Measurements from ENCODE around the gene DLGAP5.
A peak's percentile ranks its signal among the peaks of the same experiment; 100 is the strongest.

Gene DLGAP5

GRCh38 chr14:55191203-55192053, at the start of gene DLGAP5:
Gene DLGAP5, minus strand, starts transcription at chr14:55191585. Its CDS starts 2,406 bp downstream, at chr14:55189179.
- peak; percentile 80 to 88 for DNase-seq (ENCODE audit: low read depth in 2 of 2)

- DNase-seq (ENCODE audit: low read depth in 2 of 2), result no peak
These were observed 49.3 kb upstream of the DLGAP5 start for GRCh38 chr14:55240526-55241178.

- no peak for DNase-seq (ENCODE audit: low read depth in 2 of 2)
These were observed 47.9 kb upstream of the DLGAP5 start for GRCh38 chr14:55239320-55239719.

GRCh38 chr14:55238019-55238680, 46.8 kb upstream of the DLGAP5 start:
- DNase-seq (ENCODE audit: low read depth in 2 of 2), result no peak

GRCh38 chr14:55233591-55233990, 42.2 kb upstream of the DLGAP5 start:
- no peak for DNase-seq (ENCODE audit: low read depth in 2 of 2)

GRCh38 chr14:55228261-55228660, 36.9 kb upstream of the DLGAP5 start:
- DNase-seq (ENCODE audit: low read depth in 2 of 2), result no peak

- no peak for DNase-seq (ENCODE audit: low read depth in 2 of 2)
These were observed 32.0 kb upstream of the DLGAP5 start for GRCh38 chr14:55223364-55223763.

GRCh38 chr14:55221968-55222367, 30.6 kb upstream of the DLGAP5 start:
- DNase-seq (ENCODE audit: low read depth in 2 of 2), result no peak

GRCh38 chr14:55221186-55221585, 29.8 kb upstream of the DLGAP5 start:
- no peak for DNase-seq (ENCODE audit: low read depth in 2 of 2)

- DNase-seq (ENCODE audit: low read depth in 2 of 2), result no peak
These were observed 28.8 kb upstream of the DLGAP5 start for GRCh38 chr14:55220230-55220629.

GRCh38 chr14:55212634-55213033, 21.2 kb upstream of the DLGAP5 start:
- no peak for DNase-seq (ENCODE audit: low read depth in 2 of 2)

GRCh38 chr14:55207832-55208231, 16.4 kb upstream of the DLGAP5 start:
- no peak for DNase-seq (ENCODE audit: low read depth in 2 of 2)

GRCh38 chr14:55206175-55206693, 14.8 kb upstream of the DLGAP5 start:
- DNase-seq (ENCODE audit: low read depth in 2 of 2), result no peak

- no peak for DNase-seq (ENCODE audit: low read depth in 2 of 2)
These were observed 10.1 kb upstream of the DLGAP5 start for GRCh38 chr14:55201219-55202101.

GRCh38 chr14:55200651-55201050, 9.3 kb upstream of the DLGAP5 start:
- no peak for DNase-seq (ENCODE audit: low read depth in 2 of 2)

GRCh38 chr14:55198749-55199148, 7.4 kb upstream of the DLGAP5 start:
- DNase-seq (ENCODE audit: low read depth in 2 of 2), result no peak

- no peak for DNase-seq (ENCODE audit: low read depth in 2 of 2)
These were observed 3.4 kb upstream of the DLGAP5 start for GRCh38 chr14:55194656-55195355.

GRCh38 chr14:55192054-55192621, 753 bp upstream of the DLGAP5 start:
- DNase-seq (ENCODE audit: low read depth in 2 of 2), result no peak

GRCh38 chr14:55190906-55191202, 531 bp downstream of the DLGAP5 start:
- DNase-seq (ENCODE audit: low read depth in 2 of 2), result no peak

GRCh38 chr14:55188686-55189295, 2.6 kb downstream of the DLGAP5 start:
- DNase-seq (ENCODE audit: low read depth in 2 of 2), result no peak

Data from stimulated activated CD8-positive, alpha-beta memory T cell treated with anti-CD3 and anti-CD28 coated beads, Interleukin-2, amount 100 ng/mL, for 48 hours (primary cell).